Caco-2 (cell line): ENCODE measurements around the gene SERINC5. TPM values are rescaled to one million over a fixed set of nuclear protein-coding genes. Genes with fewer than 3 reads are reported as not detected.
A peak's percentile ranks its signal among the peaks of the same experiment; 100 is the strongest.

Experiments used
- BruUV-seq: library from RNA; stranded (reverse); fragments of 400-500 nt; replicated peaks from 2 replicates; lab custom pipeline; 2021; lab: Mats Ljungman, UMichigan
- CTCF ChIA-PET: fragments of 300-600 bp; sonication (Branson Sonifier 250); formaldehyde crosslinking; loops from one replicate; lab custom pipeline; 2022; ENCODE audit warnings: antibody characterized with exemption; lab: Charles Lee
- POLR2A ChIA-PET: fragments of 300-600 bp; sonication (Branson Sonifier 250); formaldehyde crosslinking; loops from one replicate; lab custom pipeline; 2022; ENCODE audit warnings: antibody characterized with exemption; lab: Charles Lee
- DNase-seq, 2 experiments: peaks; one replicate each; pipeline versions ENCODE4 v3.0.0 to v3.0.0-alpha.2; 2020 to 2022
- H3K27me3 ChIP-seq: replicated peaks from 2 replicates; pipeline ENCODE4 v1.6.0; 2011; ENCODE audit warnings: low read length; ENCODE audit not compliant: control insufficient read depth, insufficient read depth
- H3K36me3 ChIP-seq: 2 replicates; pipeline ENCODE4 v1.5.1; 2011; ENCODE audit warnings: low read length; ENCODE audit not compliant: control insufficient read depth, insufficient read depth
- H3K4me1 ChIP-seq: fragments of 250-450 bp; sonication (Bioruptor Pico); 2 replicates; pipeline ENCODE4 v1.5.1; 2020; ENCODE audit warnings: mild to moderate bottlenecking
- H3K4me3 ChIP-seq: 2 replicates; pipeline ENCODE4 v1.5.1; 2011; ENCODE audit warnings: low read depth, mild to moderate bottlenecking, control low read depth, low read length
- H3K9me3 ChIP-seq: fragments of 250-450 bp; sonication (Bioruptor Pico); 2 replicates; pipeline ENCODE4 v1.5.1; 2020; ENCODE audit warnings: mild to moderate bottlenecking, moderate library complexity
- H3K27ac Mint-ChIP-seq: one replicate; pipeline ENCODE4 v1.8.0; 2022; ENCODE audit warnings: mixed read lengths; ENCODE audit not compliant: unreplicated experiment
- H3K27me3 Mint-ChIP-seq: one replicate; pipeline ENCODE4 v1.8.0; 2022; ENCODE audit warnings: mixed read lengths; ENCODE audit not compliant: insufficient read depth, unreplicated experiment
- H3K36me3 Mint-ChIP-seq: one replicate; pipeline ENCODE4 v1.8.0; 2022; ENCODE audit warnings: mild to moderate bottlenecking, mixed read lengths; ENCODE audit not compliant: insufficient read depth, unreplicated experiment
- H3K4me1 Mint-ChIP-seq: one replicate; pipeline ENCODE4 v1.8.0; 2022; ENCODE audit warnings: low read depth, mixed read lengths; ENCODE audit not compliant: unreplicated experiment
- H3K4me3 Mint-ChIP-seq: one replicate; pipeline ENCODE4 v1.8.0; 2022; ENCODE audit warnings: mild to moderate bottlenecking, moderate library complexity, mixed read lengths; ENCODE audit not compliant: unreplicated experiment
- H3K9me3 Mint-ChIP-seq: one replicate; pipeline ENCODE4 v1.8.0; 2022; ENCODE audit warnings: mixed read lengths; ENCODE audit not compliant: unreplicated experiment
- intact Hi-C: fragments of 100-400 bp; cut with micrococcal nuclease; formaldehyde crosslinking; loops from one replicate; pipeline ENCODE4 v1.10.0; 2022; ENCODE audit not compliant: unreplicated experiment
- total RNA-seq: library from RNA; stranded (reverse); gene quantifications from 2 replicates; pipeline ENCODE4 v1.2.3, GENCODE V29; 2022
- TF ChIP-seq, protein P1 (sequence below), 2 experiments: fragments of 200-600 bp in 1 of 2; IDR thresholded peaks; 1 replicate in 1 of 2; 2 replicates in 1 of 2; pipeline versions ENCODE4 v1.5.1 to v1.8.0; 2011 to 2022; ENCODE audit warnings: antibody characterized with exemption in 1 of 2, control low read depth in 1 of 2, inconsistent platforms in 1 of 2, low read depth in 1 of 2, low read length in 1 of 2, mild to moderate bottlenecking in 1 of 2, moderate library complexity in 1 of 2; ENCODE audit not compliant: insufficient read depth in 1 of 2, severe bottlenecking in 1 of 2, unreplicated experiment in 1 of 2

Gene SERINC5
- total RNA-seq, 1 experiment from 2014 or later, result 225 TPM

DNA sequence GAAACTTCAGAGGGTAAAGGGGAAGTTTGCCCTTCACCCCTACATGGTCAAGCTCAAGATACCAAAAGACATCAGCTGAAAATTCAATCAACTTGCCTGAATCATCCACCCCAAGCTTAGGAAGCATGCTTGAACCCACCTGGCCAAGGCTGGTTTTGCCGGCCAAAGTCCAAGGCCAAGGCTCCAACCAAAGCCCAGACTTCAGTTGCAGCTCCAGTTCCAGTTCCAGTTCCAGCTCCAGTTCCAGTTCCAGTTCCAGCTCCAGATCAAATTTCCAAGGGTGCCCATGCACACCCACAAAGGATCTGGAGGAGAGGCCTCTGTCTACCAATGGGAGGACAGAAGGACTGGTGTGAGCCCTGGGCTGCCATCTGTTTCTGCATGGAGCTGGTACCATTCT is 4.6 kb upstream of the SERINC5 start:
- no TSS peak for BruUV-seq
- Mint-ChIP-seq H3K27ac (no peak overlapping the region), H3K4me1 (peaks cover 8% of the 10 kb centered on the region), H3K4me3 (no peak overlapping the region), H3K36me3 (peaks cover 17% of the 10 kb centered on the region), H3K9me3 (no peaks in the 10 kb centered on the region), H3K27me3 (no peaks in the 10 kb centered on the region)
- POLR2A ChIA-PET, result no interaction called here
- H3K4me1 ChIP-seq, result peaks cover 17% of the 10 kb centered on the region
- TF ChIP-seq, protein P1, sequence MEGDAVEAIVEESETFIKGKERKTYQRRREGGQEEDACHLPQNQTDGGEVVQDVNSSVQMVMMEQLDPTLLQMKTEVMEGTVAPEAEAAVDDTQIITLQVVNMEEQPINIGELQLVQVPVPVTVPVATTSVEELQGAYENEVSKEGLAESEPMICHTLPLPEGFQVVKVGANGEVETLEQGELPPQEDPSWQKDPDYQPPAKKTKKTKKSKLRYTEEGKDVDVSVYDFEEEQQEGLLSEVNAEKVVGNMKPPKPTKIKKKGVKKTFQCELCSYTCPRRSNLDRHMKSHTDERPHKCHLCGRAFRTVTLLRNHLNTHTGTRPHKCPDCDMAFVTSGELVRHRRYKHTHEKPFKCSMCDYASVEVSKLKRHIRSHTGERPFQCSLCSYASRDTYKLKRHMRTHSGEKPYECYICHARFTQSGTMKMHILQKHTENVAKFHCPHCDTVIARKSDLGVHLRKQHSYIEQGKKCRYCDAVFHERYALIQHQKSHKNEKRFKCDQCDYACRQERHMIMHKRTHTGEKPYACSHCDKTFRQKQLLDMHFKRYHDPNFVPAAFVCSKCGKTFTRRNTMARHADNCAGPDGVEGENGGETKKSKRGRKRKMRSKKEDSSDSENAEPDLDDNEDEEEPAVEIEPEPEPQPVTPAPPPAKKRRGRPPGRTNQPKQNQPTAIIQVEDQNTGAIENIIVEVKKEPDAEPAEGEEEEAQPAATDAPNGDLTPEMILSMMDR (IDR thresholded peaks at IDR 0.05; ENCODE audit: insufficient read depth in 1 of 2, low read depth in 1 of 2, low read length in 1 of 2, severe bottlenecking in 1 of 2, unreplicated experiment in 1 of 2), result no peak
- no peak for DNase-seq
- no peaks in the 10 kb centered on the region for H3K36me3 ChIP-seq
- no peak overlapping the region for H3K4me3 ChIP-seq
- intact Hi-C loops, result no loop called here
- H3K9me3 ChIP-seq, result no peaks in the 10 kb centered on the region
- H3K27me3 ChIP-seq, result no peaks in the 10 kb centered on the region
- CTCF ChIA-PET, result interaction anchor here (0.6 kb wide), 1 partner anchor 12 kb away, joined by 8 read pairs; no protein-coding TSS in a partner anchor

DNA sequence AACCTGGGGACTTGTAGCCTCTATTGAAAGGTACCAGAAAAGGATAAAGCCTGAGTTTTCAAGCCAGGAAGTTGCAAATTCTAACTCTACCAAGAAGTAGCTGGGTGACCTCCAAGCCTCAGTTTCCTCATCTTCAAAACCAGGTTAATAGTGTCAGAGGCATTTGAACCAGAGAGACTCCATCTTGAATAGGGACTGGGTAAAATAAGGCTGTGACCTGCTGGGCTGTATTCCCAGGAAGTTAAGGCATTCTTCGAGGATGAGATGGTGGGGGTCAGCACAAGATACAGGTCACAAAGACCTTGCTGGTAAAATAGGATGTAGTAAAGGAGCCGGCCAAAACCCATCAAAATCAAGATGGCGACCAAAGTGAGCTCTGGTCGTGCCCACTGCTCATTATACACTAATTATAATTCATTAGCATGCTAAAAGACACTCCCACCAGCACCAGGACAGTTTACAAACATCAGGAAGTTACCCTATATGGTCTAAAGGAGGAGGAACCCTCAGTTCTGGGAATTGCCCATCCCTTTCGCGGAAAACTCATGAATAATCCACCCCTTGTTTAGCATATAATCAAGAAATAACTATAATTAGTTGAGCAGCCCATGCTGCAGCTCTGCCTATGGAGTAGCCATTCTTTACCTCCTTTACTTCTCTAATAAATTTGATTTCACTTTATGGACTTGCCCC is 3.8 kb upstream of the SERINC5 start:
- no peak for DNase-seq
- H3K4me3 ChIP-seq, result no peak overlapping the region
- Mint-ChIP-seq H3K27me3 (no peaks in the 10 kb centered on the region), H3K4me1 (peaks cover 7% of the 10 kb centered on the region), H3K4me3 (no peak overlapping the region), H3K36me3 (peaks cover 18% of the 10 kb centered on the region), H3K9me3 (no peaks in the 10 kb centered on the region), H3K27ac (no peak overlapping the region)
- TF ChIP-seq, protein P1 (IDR thresholded peaks at IDR 0.05; ENCODE audit: insufficient read depth in 1 of 2, low read depth in 1 of 2, low read length in 1 of 2, severe bottlenecking in 1 of 2, unreplicated experiment in 1 of 2), result no peak
- intact Hi-C loops, result loop anchor here (5.0 kb wide), 3 partner anchors 77 to 167 kb away; no protein-coding TSS in a partner anchor
- BruUV-seq, result no TSS peak
- ChIA-PET POLR2A (no interaction called here), CTCF (no interaction called here)
- no peaks in the 10 kb centered on the region for H3K36me3 ChIP-seq
- no peaks in the 10 kb centered on the region for H3K9me3 ChIP-seq
- H3K27me3 ChIP-seq, result no peaks in the 10 kb centered on the region
- H3K4me1 ChIP-seq, result peaks cover 17% of the 10 kb centered on the region

DNA sequence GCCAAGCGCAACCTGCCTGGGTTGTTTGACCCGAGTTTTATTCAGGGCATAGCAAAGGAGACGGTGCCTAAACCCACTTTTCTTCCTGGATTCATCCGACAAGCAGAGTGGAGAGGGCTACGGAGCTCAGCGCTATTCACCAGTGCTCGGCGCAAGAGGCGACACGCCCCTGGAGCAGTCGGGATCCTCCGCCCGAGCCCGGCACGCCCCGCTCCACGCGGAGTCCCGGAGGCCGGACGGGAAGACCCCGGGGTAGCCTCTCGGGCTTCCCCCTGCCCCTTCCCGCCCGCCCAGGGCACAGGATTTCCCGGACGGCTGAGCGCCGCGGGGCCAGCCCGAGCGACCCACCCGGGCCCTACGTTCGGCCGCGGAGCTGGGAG is 427 bp downstream of the SERINC5 start:
- Mint-ChIP-seq H3K27me3 (no peaks in the 10 kb centered on the region), H3K9me3 (no peaks in the 10 kb centered on the region), H3K4me1 (peaks cover 36% of the 10 kb centered on the region), H3K36me3 (peaks cover 51% of the 10 kb centered on the region), H3K27ac (peak overlapping the region; percentile 43), H3K4me3 (peak overlapping the region; percentile 91)
- BruUV-seq, result no TSS peak
- H3K27me3 ChIP-seq, result no peaks in the 10 kb centered on the region
- ChIA-PET CTCF (interaction anchor here (0.7 to 3.5 kb wide), 4 partner anchors 90 to 172 kb away, joined by 4 to 10 read pairs (median 6); no protein-coding TSS in a partner anchor), POLR2A (interaction anchor here (0.6 to 1.3 kb wide), 8 partner anchors 9 to 155 kb away, joined by 3 to 7 read pairs (median 4); no protein-coding TSS in a partner anchor)
- H3K4me1 ChIP-seq, result peaks cover 45% of the 10 kb centered on the region
- peaks cover 2% of the 10 kb centered on the region; the same call in 1 of the 2 replicates for H3K36me3 ChIP-seq
- TF ChIP-seq, protein P1 (IDR thresholded peaks at IDR 0.05; ENCODE audit: insufficient read depth in 1 of 2, low read depth in 1 of 2, low read length in 1 of 2, severe bottlenecking in 1 of 2, unreplicated experiment in 1 of 2), result no peak
- no peaks in the 10 kb centered on the region for H3K9me3 ChIP-seq
- intact Hi-C loops, result loop anchor here (2.0 to 5.0 kb wide), 4 partner anchors 27 to 163 kb away; no protein-coding TSS in a partner anchor
- peak; percentile 62 to 68 for DNase-seq
- peak overlapping the region; percentile 84 for H3K4me3 ChIP-seq
